Measurements from ENCODE around the gene KRT15. TPM values are rescaled to one million over a fixed set of nuclear protein-coding genes. Genes with fewer than 3 reads are reported as not detected.
A peak's percentile ranks its signal among the peaks of the same experiment; 100 is the strongest.

KRT15 gene
- total and polyA plus RNA-seq, 9 of the 15 experiments (the other 6 are each of a cell fraction or from before 2014, with no cell fraction given): 0.28 to 4.4 (median 0.56) TPM

DNA sequence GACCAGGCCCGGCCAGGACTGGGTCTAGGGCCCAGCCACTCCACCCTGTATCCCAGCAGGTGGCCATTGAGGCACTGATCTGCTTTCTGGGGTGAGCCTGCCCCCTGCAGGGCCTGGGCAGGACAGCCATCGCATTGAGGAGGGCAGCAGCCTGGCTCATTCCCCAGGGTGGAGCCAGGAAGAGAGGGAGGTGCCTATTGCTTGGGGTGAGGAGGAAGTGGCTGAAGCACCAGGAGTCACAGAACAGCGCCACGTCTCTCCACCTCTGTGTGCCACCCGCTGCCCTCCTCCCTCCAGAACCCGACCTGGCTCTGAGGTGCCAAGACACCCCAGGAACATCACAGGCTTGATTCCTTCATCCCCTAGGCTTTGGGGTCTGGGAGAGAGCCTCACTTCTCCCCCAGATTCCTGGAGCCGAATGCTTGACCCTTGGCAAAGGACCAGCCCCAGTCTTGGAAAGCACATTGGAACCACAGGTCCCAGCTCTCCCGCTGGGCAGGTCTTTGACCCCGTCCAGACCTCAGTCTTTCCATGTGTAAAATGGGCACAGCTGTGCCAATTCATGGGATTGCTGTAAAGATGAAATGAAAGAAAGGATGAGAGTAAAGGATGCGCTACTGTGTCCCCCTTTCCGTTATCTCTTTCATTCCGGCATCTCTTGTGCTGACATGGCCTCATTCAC is 21.7 kb downstream of the KRT15 start (continued):
- TF ChIP-seq CHD4 (IDR thresholded peaks at IDR 0.05; ENCODE audit: insufficient read depth, insufficient replicate concordance, low read depth, low read length, poor library complexity, severe bottlenecking) (peak; percentile 97), ARNT (IDR thresholded peaks at IDR 0.05) (no peak), FOXJ3 (CRISPR knock-in tag; IDR thresholded peaks at IDR 0.05) (no peak), KDM5B (IDR thresholded peaks at IDR 0.05; ENCODE audit: insufficient replicate concordance, low read depth, low read length) (no peak), ZSCAN29 (IDR thresholded peaks at IDR 0.05) (no peak), ZNF274 (IDR thresholded peaks at IDR 0.05; ENCODE audit: borderline replicate concordance, low read depth, low read length) (no peak), JUND (IDR thresholded peaks at IDR 0.05; ENCODE audit: borderline replicate concordance, low read depth, low read length) (peak; percentile 50; the same call in 1 of the 2 replicates), JUND (tag; IDR thresholded peaks at IDR 0.05; ENCODE audit: borderline replicate concordance, low read depth, low read length) (no peak; the same call in 2 of the 3 replicates), TAF9B (IDR thresholded peaks at IDR 0.05; ENCODE audit: partially characterized antibody) (no peak), KAT2B (IDR thresholded peaks at IDR 0.05; ENCODE audit: low read depth, low read length) (no peak), FOXA3 (CRISPR knock-in tag; conservative IDR thresholded peaks at IDR 0.05 in 1 of 2, IDR thresholded peaks at IDR 0.05 in 1 of 2) (no peak), PCBP2 (IDR thresholded peaks at IDR 0.05; ENCODE audit: low read depth, low read length, poor library complexity, severe bottlenecking) (no peak), SMAD4 (CRISPR knock-in tag; conservative IDR thresholded peaks at IDR 0.05) (peak; percentile 95), MBD2 (IDR thresholded peaks at IDR 0.05; ENCODE audit: borderline replicate concordance, low read depth) (no peak), SRF (CRISPR knock-in tag; IDR thresholded peaks at IDR 0.05) (peak in 1 of 2 experiments; percentile 92; a peak in 1 of 4 replicates), RB1 (IDR thresholded peaks at IDR 0.05; ENCODE audit: low read depth) (peak; percentile 59)
- TF ChIP-seq, protein P1, sequence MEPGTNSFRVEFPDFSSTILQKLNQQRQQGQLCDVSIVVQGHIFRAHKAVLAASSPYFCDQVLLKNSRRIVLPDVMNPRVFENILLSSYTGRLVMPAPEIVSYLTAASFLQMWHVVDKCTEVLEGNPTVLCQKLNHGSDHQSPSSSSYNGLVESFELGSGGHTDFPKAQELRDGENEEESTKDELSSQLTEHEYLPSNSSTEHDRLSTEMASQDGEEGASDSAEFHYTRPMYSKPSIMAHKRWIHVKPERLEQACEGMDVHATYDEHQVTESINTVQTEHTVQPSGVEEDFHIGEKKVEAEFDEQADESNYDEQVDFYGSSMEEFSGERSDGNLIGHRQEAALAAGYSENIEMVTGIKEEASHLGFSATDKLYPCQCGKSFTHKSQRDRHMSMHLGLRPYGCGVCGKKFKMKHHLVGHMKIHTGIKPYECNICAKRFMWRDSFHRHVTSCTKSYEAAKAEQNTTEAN (CRISPR knock-in tag; IDR thresholded peaks at IDR 0.05): no peak
- TF ChIP-seq, protein P2, sequence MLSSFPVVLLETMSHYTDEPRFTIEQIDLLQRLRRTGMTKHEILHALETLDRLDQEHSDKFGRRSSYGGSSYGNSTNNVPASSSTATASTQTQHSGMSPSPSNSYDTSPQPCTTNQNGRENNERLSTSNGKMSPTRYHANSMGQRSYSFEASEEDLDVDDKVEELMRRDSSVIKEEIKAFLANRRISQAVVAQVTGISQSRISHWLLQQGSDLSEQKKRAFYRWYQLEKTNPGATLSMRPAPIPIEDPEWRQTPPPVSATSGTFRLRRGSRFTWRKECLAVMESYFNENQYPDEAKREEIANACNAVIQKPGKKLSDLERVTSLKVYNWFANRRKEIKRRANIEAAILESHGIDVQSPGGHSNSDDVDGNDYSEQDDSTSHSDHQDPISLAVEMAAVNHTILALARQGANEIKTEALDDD (IDR thresholded peaks at IDR 0.05): no peak
- TF ChIP-seq, protein P3, sequence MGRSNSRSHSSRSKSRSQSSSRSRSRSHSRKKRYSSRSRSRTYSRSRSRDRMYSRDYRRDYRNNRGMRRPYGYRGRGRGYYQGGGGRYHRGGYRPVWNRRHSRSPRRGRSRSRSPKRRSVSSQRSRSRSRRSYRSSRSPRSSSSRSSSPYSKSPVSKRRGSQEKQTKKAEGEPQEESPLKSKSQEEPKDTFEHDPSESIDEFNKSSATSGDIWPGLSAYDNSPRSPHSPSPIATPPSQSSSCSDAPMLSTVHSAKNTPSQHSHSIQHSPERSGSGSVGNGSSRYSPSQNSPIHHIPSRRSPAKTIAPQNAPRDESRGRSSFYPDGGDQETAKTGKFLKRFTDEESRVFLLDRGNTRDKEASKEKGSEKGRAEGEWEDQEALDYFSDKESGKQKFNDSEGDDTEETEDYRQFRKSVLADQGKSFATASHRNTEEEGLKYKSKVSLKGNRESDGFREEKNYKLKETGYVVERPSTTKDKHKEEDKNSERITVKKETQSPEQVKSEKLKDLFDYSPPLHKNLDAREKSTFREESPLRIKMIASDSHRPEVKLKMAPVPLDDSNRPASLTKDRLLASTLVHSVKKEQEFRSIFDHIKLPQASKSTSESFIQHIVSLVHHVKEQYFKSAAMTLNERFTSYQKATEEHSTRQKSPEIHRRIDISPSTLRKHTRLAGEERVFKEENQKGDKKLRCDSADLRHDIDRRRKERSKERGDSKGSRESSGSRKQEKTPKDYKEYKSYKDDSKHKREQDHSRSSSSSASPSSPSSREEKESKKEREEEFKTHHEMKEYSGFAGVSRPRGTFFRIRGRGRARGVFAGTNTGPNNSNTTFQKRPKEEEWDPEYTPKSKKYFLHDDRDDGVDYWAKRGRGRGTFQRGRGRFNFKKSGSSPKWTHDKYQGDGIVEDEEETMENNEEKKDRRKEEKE (IDR thresholded peaks at IDR 0.05; ENCODE audit: borderline replicate concordance in 1 of 2, control insufficient read depth in 1 of 2, low read depth in 2 of 2, low read length in 1 of 2): no peak
- TF ChIP-seq, protein P4, sequence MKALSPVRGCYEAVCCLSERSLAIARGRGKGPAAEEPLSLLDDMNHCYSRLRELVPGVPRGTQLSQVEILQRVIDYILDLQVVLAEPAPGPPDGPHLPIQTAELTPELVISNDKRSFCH (CRISPR knock-in tag; IDR thresholded peaks at IDR 0.05): no peak
- TF ChIP-seq, protein P4 (tag; IDR thresholded peaks at IDR 0.05): no peak
